WTC11 (cell line): ENCODE results near the gene DEPDC5. TPM values are rescaled to one million over a fixed set of nuclear protein-coding genes. Genes with fewer than 3 reads are reported as not detected.

Experiments used
- ATAC-seq: fragments of 200-7000 bp; cut with Tn5 transposase; 2 replicates; pipeline ENCODE4 v1.10.0; 2021; ENCODE audit warnings: mild to moderate bottlenecking, moderate library complexity
- CTCF ChIA-PET: fragments of 300-600 bp; sonication (Branson Sonifier 250); formaldehyde crosslinking; loops from one replicate; lab custom pipeline; 2021; ENCODE audit warnings: antibody characterized with exemption; lab: Charles Lee
- POLR2A ChIA-PET: fragments of 350-600 bp; sonication (Branson Sonifier 250); formaldehyde crosslinking; loops from one replicate; lab custom pipeline; 2021; ENCODE audit warnings: antibody characterized with exemption; lab: Charles Lee
- DNase-seq: peaks from one replicate; pipeline ENCODE4 v3.0.0; 2021; ENCODE audit warnings: low spot score
- H3K27ac Mint-ChIP-seq: 2 replicates; pipeline ENCODE4 v1.8.0; 2021; ENCODE audit warnings: mixed read lengths
- H3K27me3 Mint-ChIP-seq: 2 replicates; pipeline ENCODE4 v1.8.0; 2021; ENCODE audit warnings: low read depth, mild to moderate bottlenecking, moderate library complexity, mixed read lengths
- H3K36me3 Mint-ChIP-seq: 2 replicates; pipeline ENCODE4 v1.8.0; 2021; ENCODE audit warnings: mixed read lengths
- H3K4me1 Mint-ChIP-seq: 2 replicates; pipeline ENCODE4 v1.8.0; 2022; ENCODE audit warnings: mixed read lengths
- H3K4me3 Mint-ChIP-seq: 2 replicates; pipeline ENCODE4 v1.8.0; 2021; ENCODE audit warnings: mild to moderate bottlenecking, moderate library complexity, mixed read lengths
- H3K9me3 Mint-ChIP-seq: 2 replicates; pipeline ENCODE4 v1.8.0; 2021; ENCODE audit warnings: mixed read lengths
- JAZF1 ChIP-seq: fragments of 250-450 bp; sonication (Bioruptor Pico); IDR thresholded peaks from 2 replicates; pipeline ENCODE4 v1.9.0; 2021; ENCODE audit warnings: moderate library complexity, mild to moderate bottlenecking, inconsistent platforms
- MYBL2 ChIP-seq: sonication (generic); formaldehyde crosslinking; IDR thresholded peaks from 2 replicates; pipeline ENCODE4 v1.8.1; 2023; ENCODE audit warnings: mild to moderate bottlenecking, moderate library complexity, missing genetic modification reagents
- SMAD3 ChIP-seq: sonication (generic); formaldehyde crosslinking; IDR thresholded peaks from 2 replicates; pipeline ENCODE4 v1.8.0; 2022; ENCODE audit warnings: missing genetic modification reagents, mild to moderate bottlenecking, borderline replicate concordance
- SMAD4 ChIP-seq: sonication (generic); formaldehyde crosslinking; IDR thresholded peaks from 2 replicates; pipeline ENCODE4 v1.8.0; 2022; ENCODE audit warnings: mild to moderate bottlenecking, missing genetic modification reagents
- TEAD1 ChIP-seq: sonication (generic); formaldehyde crosslinking; IDR thresholded peaks from 2 replicates; pipeline ENCODE4 v1.8.0; 2022; ENCODE audit warnings: mild to moderate bottlenecking, missing genetic modification reagents
- ZNF121 ChIP-seq: sonication (generic); formaldehyde crosslinking; IDR thresholded peaks from 2 replicates; pipeline ENCODE4 v1.8.0; 2023; ENCODE audit warnings: missing genetic modification reagents
- total RNA-seq: library from RNA; stranded (reverse); gene quantifications from 3 replicates; pipeline ENCODE4 v1.2.3, GENCODE V29; 2021
- TF ChIP-seq, protein P1 (sequence below): sonication (generic); formaldehyde crosslinking; IDR thresholded peaks from 2 replicates; pipeline ENCODE4 v1.8.0; 2022; ENCODE audit warnings: mild to moderate bottlenecking, missing genetic modification reagents
- TF ChIP-seq, protein P2 (sequence below): fragments of 250-450 bp; sonication (Bioruptor Pico); conservative IDR thresholded peaks from 2 replicates; pipeline ENCODE4 v1.9.0; 2021; ENCODE audit warnings: mild to moderate bottlenecking
- TF ChIP-seq, protein P3 (sequence below): sonication (generic); formaldehyde crosslinking; IDR thresholded peaks from 2 replicates; pipeline ENCODE4 v1.8.0; 2023; ENCODE audit warnings: missing genetic modification reagents
- TF ChIP-seq, protein P4 (sequence below): fragments of 200-600 bp; IDR thresholded peaks from 2 replicates; pipeline ENCODE4 v1.8.0; 2022; ENCODE audit warnings: antibody characterized with exemption
- TF ChIP-seq, protein P5 (sequence below): sonication (generic); formaldehyde crosslinking; IDR thresholded peaks from 2 replicates; pipeline ENCODE4 v1.8.1; 2023; ENCODE audit warnings: mild to moderate bottlenecking, moderate library complexity, missing genetic modification reagents

The DEPDC5 gene
- total RNA-seq, 1 experiment from 2014 or later, result 40.5 TPM

DNA sequence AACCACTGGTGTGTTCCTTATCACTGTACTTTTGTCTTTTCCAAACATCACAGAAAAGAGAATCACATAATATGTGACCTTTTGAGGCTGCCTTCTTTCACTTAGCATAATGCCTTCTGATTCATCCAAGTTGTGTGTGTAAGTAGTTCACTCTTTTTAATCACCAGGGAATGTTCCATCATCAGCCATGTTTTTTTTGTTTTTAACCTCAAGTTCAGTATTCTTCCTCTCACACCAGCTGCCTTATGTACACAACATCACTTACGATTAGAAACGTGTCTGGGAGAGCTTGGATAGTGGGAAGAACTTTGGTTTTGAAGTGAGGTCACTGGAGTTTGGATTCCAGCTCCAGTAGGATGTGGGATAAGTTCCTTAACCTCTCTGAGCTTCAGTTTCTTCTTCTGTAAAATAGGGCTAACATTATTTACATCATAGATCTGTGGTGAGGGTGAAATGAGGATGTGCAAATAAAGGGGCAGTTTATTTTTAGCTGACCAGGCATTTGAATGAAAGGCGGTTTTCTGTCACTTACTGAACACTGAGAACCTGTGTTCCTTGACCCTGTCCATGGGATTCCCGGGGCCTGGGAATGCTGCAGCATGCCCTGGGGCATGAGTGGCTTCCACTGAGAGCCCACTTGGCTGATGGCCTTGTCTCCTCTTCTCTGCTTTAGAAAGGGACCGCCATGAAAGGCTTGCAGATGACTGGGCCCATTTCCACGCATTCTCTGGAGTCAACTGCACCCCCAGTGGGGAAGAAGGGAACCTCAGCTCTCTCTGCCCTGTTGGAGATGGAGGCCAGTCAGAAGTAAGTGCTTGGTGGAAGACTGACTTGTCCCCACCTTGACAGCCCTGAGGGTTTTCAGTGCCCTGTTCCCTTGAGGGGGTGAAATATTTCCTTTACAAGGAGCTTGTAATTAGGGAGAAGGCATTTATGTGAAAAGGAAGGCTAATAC is 92.6 kb downstream of the DEPDC5 start:
- Mint-ChIP-seq H3K4me3 (no peak overlapping the region), H3K27ac (no peak overlapping the region), H3K27me3 (no peaks in the 10 kb centered on the region), H3K36me3 (peaks cover 67% of the 10 kb centered on the region), H3K9me3 (peaks cover 27% of the 10 kb centered on the region), H3K4me1 (peaks cover 3% of the 10 kb centered on the region)
- peak; percentile 63 for ATAC-seq
- ChIA-PET CTCF (interaction anchor here (0.7 to 1.4 kb wide), 7 partner anchors 11 to 199 kb away, joined by 3 to 6 read pairs (median 3); no protein-coding TSS in a partner anchor), POLR2A (no interaction called here)
- DNase-seq, result peak; percentile 21
- TF ChIP-seq ZNF121 (CRISPR knock-in tag) (no peak), SMAD4 (CRISPR knock-in tag) (no peak), MYBL2 (no peak), JAZF1 (CRISPR knock-in tag) (no peak)
- TF ChIP-seq, protein P1, sequence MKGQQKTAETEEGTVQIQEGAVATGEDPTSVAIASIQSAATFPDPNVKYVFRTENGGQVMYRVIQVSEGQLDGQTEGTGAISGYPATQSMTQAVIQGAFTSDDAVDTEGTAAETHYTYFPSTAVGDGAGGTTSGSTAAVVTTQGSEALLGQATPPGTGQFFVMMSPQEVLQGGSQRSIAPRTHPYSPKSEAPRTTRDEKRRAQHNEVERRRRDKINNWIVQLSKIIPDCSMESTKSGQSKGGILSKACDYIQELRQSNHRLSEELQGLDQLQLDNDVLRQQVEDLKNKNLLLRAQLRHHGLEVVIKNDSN, result no peak
- TF ChIP-seq, protein P2, sequence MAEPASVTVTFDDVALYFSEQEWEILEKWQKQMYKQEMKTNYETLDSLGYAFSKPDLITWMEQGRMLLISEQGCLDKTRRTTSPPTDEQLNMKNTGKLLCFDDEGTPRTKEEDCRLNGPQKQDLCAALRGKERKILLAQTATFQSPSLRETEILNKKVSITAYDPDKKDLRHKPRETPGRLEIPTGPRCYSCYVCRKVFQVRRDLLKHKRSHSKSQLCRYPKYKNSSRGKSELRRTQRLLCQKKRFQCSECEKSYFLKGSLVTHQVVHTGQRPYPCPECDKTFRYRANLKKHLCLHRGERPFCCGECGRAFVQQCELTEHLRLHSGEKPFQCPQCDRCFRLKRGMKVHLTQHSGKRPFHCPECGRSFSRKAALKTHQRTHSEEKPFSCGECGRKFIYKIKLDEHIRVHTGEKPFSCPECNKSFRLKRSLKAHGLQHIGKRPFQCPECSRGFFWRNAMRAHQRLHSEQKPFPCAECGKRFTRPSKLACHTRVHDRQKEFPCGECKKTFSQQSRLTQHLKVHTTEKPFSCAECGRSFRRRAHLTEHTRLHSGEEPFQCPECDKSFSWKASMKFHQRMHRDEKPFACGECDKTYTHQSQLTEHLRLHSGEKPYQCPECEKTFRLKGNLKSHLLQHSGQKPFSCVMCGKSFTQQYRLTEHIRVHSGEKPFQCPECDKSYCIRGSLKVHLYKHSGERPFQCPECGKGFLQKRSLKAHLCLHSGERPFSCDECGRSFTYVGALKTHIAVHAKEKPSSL (CRISPR knock-in tag), result no peak

DNA sequence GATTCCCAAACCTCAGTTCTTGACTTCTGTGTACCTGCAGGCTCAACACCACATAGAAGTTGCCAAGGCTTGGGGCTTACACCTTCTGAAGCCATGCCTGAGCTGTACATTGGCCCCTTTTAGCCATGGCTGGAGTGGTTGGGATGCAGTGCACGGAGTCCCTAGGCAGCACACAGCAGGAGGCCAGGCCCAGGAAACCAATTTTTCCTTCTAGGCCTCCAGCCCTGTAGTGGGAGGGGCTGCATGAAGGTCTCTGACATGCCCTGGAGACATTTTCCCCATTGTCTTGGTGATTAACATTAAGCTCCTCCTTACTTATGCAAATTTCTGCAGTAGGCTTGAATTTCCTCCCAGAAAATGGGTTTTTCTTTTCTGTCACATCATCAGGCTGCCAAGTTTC is 94.6 kb downstream of the DEPDC5 start:
- ATAC-seq, result no peak
- TF ChIP-seq, protein P3, sequence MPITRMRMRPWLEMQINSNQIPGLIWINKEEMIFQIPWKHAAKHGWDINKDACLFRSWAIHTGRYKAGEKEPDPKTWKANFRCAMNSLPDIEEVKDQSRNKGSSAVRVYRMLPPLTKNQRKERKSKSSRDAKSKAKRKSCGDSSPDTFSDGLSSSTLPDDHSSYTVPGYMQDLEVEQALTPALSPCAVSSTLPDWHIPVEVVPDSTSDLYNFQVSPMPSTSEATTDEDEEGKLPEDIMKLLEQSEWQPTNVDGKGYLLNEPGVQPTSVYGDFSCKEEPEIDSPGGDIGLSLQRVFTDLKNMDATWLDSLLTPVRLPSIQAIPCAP, result no peak
- TF ChIP-seq ZNF121 (CRISPR knock-in tag), result no peak
- TF ChIP-seq, protein P4, sequence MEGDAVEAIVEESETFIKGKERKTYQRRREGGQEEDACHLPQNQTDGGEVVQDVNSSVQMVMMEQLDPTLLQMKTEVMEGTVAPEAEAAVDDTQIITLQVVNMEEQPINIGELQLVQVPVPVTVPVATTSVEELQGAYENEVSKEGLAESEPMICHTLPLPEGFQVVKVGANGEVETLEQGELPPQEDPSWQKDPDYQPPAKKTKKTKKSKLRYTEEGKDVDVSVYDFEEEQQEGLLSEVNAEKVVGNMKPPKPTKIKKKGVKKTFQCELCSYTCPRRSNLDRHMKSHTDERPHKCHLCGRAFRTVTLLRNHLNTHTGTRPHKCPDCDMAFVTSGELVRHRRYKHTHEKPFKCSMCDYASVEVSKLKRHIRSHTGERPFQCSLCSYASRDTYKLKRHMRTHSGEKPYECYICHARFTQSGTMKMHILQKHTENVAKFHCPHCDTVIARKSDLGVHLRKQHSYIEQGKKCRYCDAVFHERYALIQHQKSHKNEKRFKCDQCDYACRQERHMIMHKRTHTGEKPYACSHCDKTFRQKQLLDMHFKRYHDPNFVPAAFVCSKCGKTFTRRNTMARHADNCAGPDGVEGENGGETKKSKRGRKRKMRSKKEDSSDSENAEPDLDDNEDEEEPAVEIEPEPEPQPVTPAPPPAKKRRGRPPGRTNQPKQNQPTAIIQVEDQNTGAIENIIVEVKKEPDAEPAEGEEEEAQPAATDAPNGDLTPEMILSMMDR, result no peak
- no peak for TF ChIP-seq SMAD3
- TF ChIP-seq TEAD1, result no peak
- TF ChIP-seq, protein P5, sequence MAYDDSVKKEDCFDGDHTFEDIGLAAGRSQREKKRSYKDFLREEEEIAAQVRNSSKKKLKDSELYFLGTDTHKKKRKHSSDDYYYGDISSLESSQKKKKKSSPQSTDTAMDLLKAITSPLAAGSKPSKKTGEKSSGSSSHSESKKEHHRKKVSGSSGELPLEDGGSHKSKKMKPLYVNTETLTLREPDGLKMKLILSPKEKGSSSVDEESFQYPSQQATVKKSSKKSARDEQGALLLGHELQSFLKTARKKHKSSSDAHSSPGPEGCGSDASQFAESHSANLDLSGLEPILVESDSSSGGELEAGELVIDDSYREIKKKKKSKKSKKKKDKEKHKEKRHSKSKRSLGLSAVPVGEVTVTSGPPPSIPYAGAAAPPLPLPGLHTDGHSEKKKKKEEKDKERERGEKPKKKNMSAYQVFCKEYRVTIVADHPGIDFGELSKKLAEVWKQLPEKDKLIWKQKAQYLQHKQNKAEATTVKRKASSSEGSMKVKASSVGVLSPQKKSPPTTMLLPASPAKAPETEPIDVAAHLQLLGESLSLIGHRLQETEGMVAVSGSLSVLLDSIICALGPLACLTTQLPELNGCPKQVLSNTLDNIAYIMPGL, result no peak
- TF ChIP-seq, protein P2 (CRISPR knock-in tag), result no peak
- ChIA-PET POLR2A (interaction anchor here (0.5 kb wide), 1 partner anchor 14 kb away, joined by 4 read pairs; no protein-coding TSS in a partner anchor), CTCF (interaction anchor here (1.1 kb wide), 1 partner anchor 122 kb away, joined by 4 read pairs; no protein-coding TSS in a partner anchor)
- peaks cover 58% of the 10 kb centered on the region for H3K36me3 Mint-ChIP-seq
- H3K4me3 Mint-ChIP-seq, result no peak overlapping the region
- peaks cover 27% of the 10 kb centered on the region for H3K9me3 Mint-ChIP-seq
- H3K27me3 Mint-ChIP-seq, result no peaks in the 10 kb centered on the region
- peak overlapping the region; percentile 50; the same call in 1 of the 2 replicates for H3K27ac Mint-ChIP-seq
- no peak for DNase-seq
- H3K4me1 Mint-ChIP-seq, result peaks cover 3% of the 10 kb centered on the region
